H4 (cell line): ENCODE data around the gene TMEM178B. TPM values are rescaled to one million over a fixed set of nuclear protein-coding genes. Genes with fewer than 3 reads are reported as not detected.
"Not testable (repeated sequence)": the region's sequence is repeated elsewhere in the genome, so short reads cannot be mapped to it uniquely, and the experiment has no call there.

Experiments used
- DNase-seq: peaks from one replicate; pipeline ENCODE4 v3.0.0-alpha.2; 2015; ENCODE audit warnings: low spot score
- total RNA-seq: library from RNA; depleted of rRNA; stranded (reverse); fragments of >200 nt; shearing (Covaris generic); gene quantifications from 2 replicates; pipeline ENCODE4 v1.2.3, GENCODE V29; 2014

The TMEM178B gene
- total RNA-seq, 1 experiment from 2014 or later: 0.04 TPM

- DNase-seq: no peak
These were observed 239.1 kb downstream of the TMEM178B start for GRCh38 chr7:141312828-141313521.

- DNase-seq: no peak
These were observed 240.0 kb downstream of the TMEM178B start for GRCh38 chr7:141313896-141314295.

GRCh38 chr7:141317033-141317585, 243.2 kb downstream of the TMEM178B start:
- no peak for DNase-seq

- no peak for DNase-seq
These were observed 246.4 kb downstream of the TMEM178B start for GRCh38 chr7:141320287-141320686.

- no peak for DNase-seq
These were observed 248.5 kb downstream of the TMEM178B start for GRCh38 chr7:141322383-141322782.

GRCh38 chr7:141323826-141324225, 250.0 kb downstream of the TMEM178B start:
- DNase-seq: no peak

GRCh38 chr7:141324870-141325269, 251.0 kb downstream of the TMEM178B start:
- DNase-seq: no peak

GRCh38 chr7:141325275-141325674, 251.4 kb downstream of the TMEM178B start:
- no peak for DNase-seq

GRCh38 chr7:141328290-141328689, 254.4 kb downstream of the TMEM178B start:
- no peak for DNase-seq

GRCh38 chr7:141330285-141330684, 256.4 kb downstream of the TMEM178B start:
- DNase-seq: not testable (repeated sequence)

GRCh38 chr7:141333459-141333858, 259.6 kb downstream of the TMEM178B start:
- DNase-seq: no peak

GRCh38 chr7:141335164-141335563, 261.3 kb downstream of the TMEM178B start:
- no peak for DNase-seq

- no peak for DNase-seq
These were observed 265.7 kb downstream of the TMEM178B start for GRCh38 chr7:141339603-141340002.

- no peak for DNase-seq
These were observed 267.1 kb downstream of the TMEM178B start for GRCh38 chr7:141340991-141341390.

GRCh38 chr7:141342621-141343408, 269.0 kb downstream of the TMEM178B start:
- DNase-seq: peak; percentile 37

- no peak for DNase-seq
These were observed 270.5 kb downstream of the TMEM178B start for GRCh38 chr7:141344153-141344935.

GRCh38 chr7:141348728-141349127, 274.9 kb downstream of the TMEM178B start:
- no peak for DNase-seq

- DNase-seq: no peak
These were observed 275.5 kb downstream of the TMEM178B start for GRCh38 chr7:141349338-141349737.

GRCh38 chr7:141349804-141350203, 275.9 kb downstream of the TMEM178B start:
- DNase-seq: no peak

GRCh38 chr7:141351175-141351574, 277.3 kb downstream of the TMEM178B start:
- no peak for DNase-seq

GRCh38 chr7:141352955-141353354, 279.1 kb downstream of the TMEM178B start:
- no peak for DNase-seq

- DNase-seq: peak; percentile 38
These were observed 280.4 kb downstream of the TMEM178B start for GRCh38 chr7:141354251-141354650.
